SK-N-SH treated with all-trans-retinoic acid at 6 μM for 48 hours (cell line): ENCODE measurements around the gene DOCK7.

ENCODE experiments used
- ATAC-seq: fragments of 200-7000 bp; cut with Tn5 transposase; 3 replicates; pipeline ENCODE4 v1.9.1; 2020; ENCODE audit warnings: mild to moderate bottlenecking, moderate library complexity
- BACH2 ChIP-seq: fragments of 250-450 bp; sonication (Bioruptor Pico); IDR thresholded peaks from 2 replicates; pipeline ENCODE4 v1.9.0; 2021; ENCODE audit warnings: mild to moderate bottlenecking, borderline replicate concordance
- GLIS3 ChIP-seq: fragments of 250-450 bp; sonication (Bioruptor Pico); IDR thresholded peaks from 2 replicates; pipeline ENCODE4 v1.5.0; 2020; ENCODE audit warnings: mild to moderate bottlenecking, moderate library complexity
- ISL1 ChIP-seq: fragments of 250-450 bp; sonication (Bioruptor Pico); IDR thresholded peaks from 2 replicates; pipeline ENCODE4 v2.1.2; 2022; ENCODE audit warnings: mild to moderate bottlenecking, moderate library complexity
- OSR1 ChIP-seq: fragments of 250-450 bp; sonication (Bioruptor Pico); IDR thresholded peaks from 2 replicates; pipeline ENCODE4 v1.8.0; 2022; ENCODE audit warnings: moderate library complexity, mild to moderate bottlenecking, inconsistent platforms
- PPARA ChIP-seq: fragments of 250-450 bp; sonication (Bioruptor Pico); IDR thresholded peaks from 2 replicates; pipeline ENCODE4 v1.5.0; 2020; ENCODE audit warnings: mild to moderate bottlenecking, borderline replicate concordance
- RARB ChIP-seq: fragments of 250-450 bp; sonication (Bioruptor Pico); IDR thresholded peaks from 2 replicates; pipeline ENCODE4 v1.8.0; 2021; ENCODE audit warnings: mild to moderate bottlenecking, moderate library complexity
- SNAI2 ChIP-seq: fragments of 250-450 bp; sonication (Bioruptor Pico); IDR thresholded peaks from 2 replicates; pipeline ENCODE4 v1.5.0; 2020; ENCODE audit warnings: mild to moderate bottlenecking, moderate library complexity
- TOX ChIP-seq: fragments of 250-450 bp; sonication (Bioruptor Pico); IDR thresholded peaks from 2 replicates; pipeline ENCODE4 v1.8.0; 2021; ENCODE audit warnings: mild to moderate bottlenecking, moderate library complexity, borderline replicate concordance
- ZFP3 ChIP-seq: fragments of 250-450 bp; sonication (Bioruptor Pico); IDR thresholded peaks from 2 replicates; pipeline ENCODE4 v1.5.0; 2020; ENCODE audit warnings: mild to moderate bottlenecking, moderate library complexity
- ZFP30 ChIP-seq: fragments of 450-650 bp; formaldehyde crosslinking; IDR thresholded peaks from 2 replicates; pipeline ENCODE4 v1.5.0; 2022; ENCODE audit warnings: mild to moderate bottlenecking, moderate library complexity
- ZNF70 ChIP-seq: fragments of 450-650 bp; formaldehyde crosslinking; IDR thresholded peaks from 2 replicates; pipeline ENCODE4 v1.5.0; 2020; ENCODE audit warnings: mild to moderate bottlenecking, moderate library complexity
- ZNF8 ChIP-seq: fragments of 450-650 bp; formaldehyde crosslinking; IDR thresholded peaks from 2 replicates; pipeline ENCODE4 v1.5.0; 2020; ENCODE audit warnings: mild to moderate bottlenecking, moderate library complexity
- TF ChIP-seq, protein P1 (sequence below): fragments of 250-450 bp; sonication (Bioruptor Pico); IDR thresholded peaks from 2 replicates; pipeline ENCODE4 v1.5.0; 2020; ENCODE audit warnings: mild to moderate bottlenecking, moderate library complexity
- TF ChIP-seq, protein P2 (sequence below): fragments of 250-450 bp; sonication (Bioruptor Pico); IDR thresholded peaks from 2 replicates; pipeline ENCODE4 v1.8.0; 2021; ENCODE audit warnings: low read depth, mild to moderate bottlenecking, moderate library complexity, borderline replicate concordance

The DOCK7 gene

GRCh38 chr1:62716397-62716796, 28.2 kb upstream of the DOCK7 start:
- ATAC-seq, result no peak; the same call in 2 of the 3 replicates
- TF ChIP-seq ISL1 (0 out of 2 replicates have a peak, but pooled peaks have one; percentile 37), GLIS3 (CRISPR knock-in tag) (no peak), ZNF8 (CRISPR knock-in tag) (no peak), SNAI2 (CRISPR knock-in tag) (no peak)
- TF ChIP-seq, protein P1, sequence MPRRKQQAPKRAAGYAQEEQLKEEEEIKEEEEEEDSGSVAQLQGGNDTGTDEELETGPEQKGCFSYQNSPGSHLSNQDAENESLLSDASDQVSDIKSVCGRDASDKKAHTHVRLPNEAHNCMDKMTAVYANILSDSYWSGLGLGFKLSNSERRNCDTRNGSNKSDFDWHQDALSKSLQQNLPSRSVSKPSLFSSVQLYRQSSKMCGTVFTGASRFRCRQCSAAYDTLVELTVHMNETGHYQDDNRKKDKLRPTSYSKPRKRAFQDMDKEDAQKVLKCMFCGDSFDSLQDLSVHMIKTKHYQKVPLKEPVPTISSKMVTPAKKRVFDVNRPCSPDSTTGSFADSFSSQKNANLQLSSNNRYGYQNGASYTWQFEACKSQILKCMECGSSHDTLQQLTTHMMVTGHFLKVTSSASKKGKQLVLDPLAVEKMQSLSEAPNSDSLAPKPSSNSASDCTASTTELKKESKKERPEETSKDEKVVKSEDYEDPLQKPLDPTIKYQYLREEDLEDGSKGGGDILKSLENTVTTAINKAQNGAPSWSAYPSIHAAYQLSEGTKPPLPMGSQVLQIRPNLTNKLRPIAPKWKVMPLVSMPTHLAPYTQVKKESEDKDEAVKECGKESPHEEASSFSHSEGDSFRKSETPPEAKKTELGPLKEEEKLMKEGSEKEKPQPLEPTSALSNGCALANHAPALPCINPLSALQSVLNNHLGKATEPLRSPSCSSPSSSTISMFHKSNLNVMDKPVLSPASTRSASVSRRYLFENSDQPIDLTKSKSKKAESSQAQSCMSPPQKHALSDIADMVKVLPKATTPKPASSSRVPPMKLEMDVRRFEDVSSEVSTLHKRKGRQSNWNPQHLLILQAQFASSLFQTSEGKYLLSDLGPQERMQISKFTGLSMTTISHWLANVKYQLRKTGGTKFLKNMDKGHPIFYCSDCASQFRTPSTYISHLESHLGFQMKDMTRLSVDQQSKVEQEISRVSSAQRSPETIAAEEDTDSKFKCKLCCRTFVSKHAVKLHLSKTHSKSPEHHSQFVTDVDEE, result 0 out of 2 replicates have a peak, but pooled peaks have one; percentile 36

GRCh38 chr1:62712336-62713243, 24.4 kb upstream of the DOCK7 start:
- peak; percentile 18; the same call in 1 of the 3 replicates for ATAC-seq
- TF ChIP-seq GLIS3 (CRISPR knock-in tag) (no peak), ZNF70 (CRISPR knock-in tag) (no peak), SNAI2 (CRISPR knock-in tag) (no peak), ZFP30 (no peak), TOX (CRISPR knock-in tag) (no peak), RARB (no peak)
- TF ChIP-seq, protein P1, result no peak

DNA sequence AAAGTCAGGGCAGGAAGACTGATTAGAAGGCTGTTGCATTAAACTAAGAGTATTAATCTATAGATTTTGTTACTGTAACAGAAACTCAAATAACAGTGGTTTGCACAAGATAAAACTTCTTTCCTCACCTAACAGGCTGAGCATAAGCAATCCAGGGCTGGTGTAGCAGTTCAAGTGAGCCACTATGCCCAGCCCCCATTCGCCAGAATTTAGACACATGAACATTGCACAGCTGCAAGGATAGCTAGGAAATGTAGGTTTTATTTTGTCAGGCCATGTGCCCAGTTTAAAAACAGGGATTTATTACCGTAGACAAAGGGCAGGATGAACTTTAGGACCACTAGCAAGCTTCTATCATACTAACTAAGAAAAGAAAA, 19.5 kb upstream of the DOCK7 start:
- no peak for ATAC-seq

More for the DNA sequence above, 19.5 kb upstream of the DOCK7 start:
- TF ChIP-seq, protein P1, result no peak
- TF ChIP-seq SNAI2 (CRISPR knock-in tag) (no peak), ZFP30 (no peak), ZNF70 (CRISPR knock-in tag) (no peak), OSR1 (no peak), ZFP3 (CRISPR knock-in tag) (no peak), BACH2 (no peak), PPARA (no peak)
- TF ChIP-seq, protein P2, sequence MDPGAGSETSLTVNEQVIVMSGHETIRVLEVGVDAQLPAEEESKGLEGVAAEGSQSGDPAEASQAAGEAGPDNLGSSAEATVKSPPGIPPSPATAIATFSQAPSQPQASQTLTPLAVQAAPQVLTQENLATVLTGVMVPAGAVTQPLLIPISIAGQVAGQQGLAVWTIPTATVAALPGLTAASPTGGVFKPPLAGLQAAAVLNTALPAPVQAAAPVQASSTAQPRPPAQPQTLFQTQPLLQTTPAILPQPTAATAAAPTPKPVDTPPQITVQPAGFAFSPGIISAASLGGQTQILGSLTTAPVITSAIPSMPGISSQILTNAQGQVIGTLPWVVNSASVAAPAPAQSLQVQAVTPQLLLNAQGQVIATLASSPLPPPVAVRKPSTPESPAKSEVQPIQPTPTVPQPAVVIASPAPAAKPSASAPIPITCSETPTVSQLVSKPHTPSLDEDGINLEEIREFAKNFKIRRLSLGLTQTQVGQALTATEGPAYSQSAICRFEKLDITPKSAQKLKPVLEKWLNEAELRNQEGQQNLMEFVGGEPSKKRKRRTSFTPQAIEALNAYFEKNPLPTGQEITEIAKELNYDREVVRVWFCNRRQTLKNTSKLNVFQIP (CRISPR knock-in tag), result no peak
